ENCODE results near the gene MAGT1.
"Not testable (repeated sequence)": the region's sequence is repeated elsewhere in the genome, so short reads cannot be mapped to it uniquely, and the experiment has no call there.

DNA sequence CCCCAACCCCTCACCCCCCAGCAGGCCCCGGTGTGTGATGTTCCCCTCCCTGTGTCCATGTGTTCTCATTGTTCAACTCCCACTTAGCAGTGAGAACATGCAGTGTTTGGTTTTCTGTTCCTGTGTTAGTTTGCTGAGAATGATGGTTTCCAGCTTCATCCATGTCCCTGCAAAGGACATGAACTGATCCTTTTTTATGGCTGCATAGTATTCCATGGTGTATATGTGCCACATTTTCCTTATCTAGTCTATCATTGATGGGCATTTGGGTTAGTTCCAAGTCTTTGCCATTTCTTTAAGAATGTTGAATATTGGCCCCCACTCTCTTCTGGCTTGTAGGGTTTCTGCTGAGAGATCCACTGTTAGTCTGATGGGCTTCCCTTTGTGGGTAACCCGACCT lies 73.2 kb downstream of the MAGT1 start:
- TF ChIP-seq, protein P1, sequence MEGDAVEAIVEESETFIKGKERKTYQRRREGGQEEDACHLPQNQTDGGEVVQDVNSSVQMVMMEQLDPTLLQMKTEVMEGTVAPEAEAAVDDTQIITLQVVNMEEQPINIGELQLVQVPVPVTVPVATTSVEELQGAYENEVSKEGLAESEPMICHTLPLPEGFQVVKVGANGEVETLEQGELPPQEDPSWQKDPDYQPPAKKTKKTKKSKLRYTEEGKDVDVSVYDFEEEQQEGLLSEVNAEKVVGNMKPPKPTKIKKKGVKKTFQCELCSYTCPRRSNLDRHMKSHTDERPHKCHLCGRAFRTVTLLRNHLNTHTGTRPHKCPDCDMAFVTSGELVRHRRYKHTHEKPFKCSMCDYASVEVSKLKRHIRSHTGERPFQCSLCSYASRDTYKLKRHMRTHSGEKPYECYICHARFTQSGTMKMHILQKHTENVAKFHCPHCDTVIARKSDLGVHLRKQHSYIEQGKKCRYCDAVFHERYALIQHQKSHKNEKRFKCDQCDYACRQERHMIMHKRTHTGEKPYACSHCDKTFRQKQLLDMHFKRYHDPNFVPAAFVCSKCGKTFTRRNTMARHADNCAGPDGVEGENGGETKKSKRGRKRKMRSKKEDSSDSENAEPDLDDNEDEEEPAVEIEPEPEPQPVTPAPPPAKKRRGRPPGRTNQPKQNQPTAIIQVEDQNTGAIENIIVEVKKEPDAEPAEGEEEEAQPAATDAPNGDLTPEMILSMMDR (IDR thresholded peaks at IDR 0.05) = not testable (repeated sequence)
- not testable (repeated sequence) for TF ChIP-seq EZH2 (IDR thresholded peaks at IDR 0.05; ENCODE audit: borderline replicate concordance, insufficient read depth, low read depth, low read length, poor library complexity, severe bottlenecking)
